Measurements from ENCODE around the gene EVC2.

The EVC2 gene

GRCh38 chr4:5676763-5677162 is 31.6 kb downstream of the EVC2 start:
- no peaks in the 10 kb centered on the region for H3K4me1 ChIP-seq (ENCODE audit: control insufficient read depth, insufficient read depth, low read length)
- peaks cover 29 to 48% of the 10 kb centered on the region in 2 donors for H3K36me3 ChIP-seq (ENCODE audit: control insufficient read depth in 2 of 2, insufficient read depth in 2 of 2, low read length in 2 of 2)
- H3K4me3 ChIP-seq (ENCODE audit: low read length in 2 of 2): no peak overlapping the region
- no peak overlapping the region for H3K27ac ChIP-seq (ENCODE audit: low read length)
- no peak overlapping the region for H3K9ac ChIP-seq (ENCODE audit: low read length in 2 of 2)
- no peaks in the 10 kb centered on the region for H3K27me3 ChIP-seq (ENCODE audit: control insufficient read depth in 1 of 2, insufficient read depth in 2 of 2, low read length in 2 of 2)
- no peaks in the 10 kb centered on the region for H3K9me3 ChIP-seq (ENCODE audit: control insufficient read depth in 2 of 2, low read length in 2 of 2)

- no peaks in the 10 kb centered on the region for H3K27me3 ChIP-seq (ENCODE audit: control insufficient read depth in 1 of 2, insufficient read depth in 2 of 2, low read length in 2 of 2)
- no peak overlapping the region for H3K27ac ChIP-seq (ENCODE audit: low read length)
- peaks cover 10 to 25% of the 10 kb centered on the region in 2 donors for H3K36me3 ChIP-seq (ENCODE audit: control insufficient read depth in 2 of 2, insufficient read depth in 2 of 2, low read length in 2 of 2)
- H3K4me3 ChIP-seq (ENCODE audit: low read length in 2 of 2): no peak overlapping the region
- no peak overlapping the region for H3K9ac ChIP-seq (ENCODE audit: low read length in 2 of 2)
- H3K9me3 ChIP-seq (ENCODE audit: control insufficient read depth in 2 of 2, low read length in 2 of 2): peaks cover 0 to 2% of the 10 kb centered on the region in 2 donors
- no peaks in the 10 kb centered on the region for H3K4me1 ChIP-seq (ENCODE audit: control insufficient read depth, insufficient read depth, low read length)
Measured at GRCh38 chr4:5666741-5667140, 41.6 kb downstream of the EVC2 start.

GRCh38 chr4:5664778-5665177 is 43.6 kb downstream of the EVC2 start:
- Histone ChIP-seq H3K27me3 (ENCODE audit: control insufficient read depth in 1 of 2, insufficient read depth in 2 of 2, low read length in 2 of 2) (no peaks in the 10 kb centered on the region), H3K9ac (ENCODE audit: low read length in 2 of 2) (no peak overlapping the region), H3K4me1 (ENCODE audit: control insufficient read depth, insufficient read depth, low read length) (no peaks in the 10 kb centered on the region), H3K4me3 (ENCODE audit: low read length in 2 of 2) (no peak overlapping the region), H3K27ac (ENCODE audit: low read length) (no peak overlapping the region), H3K36me3 (ENCODE audit: control insufficient read depth in 2 of 2, insufficient read depth in 2 of 2, low read length in 2 of 2) (peaks cover 17 to 33% of the 10 kb centered on the region in 2 donors), H3K9me3 (ENCODE audit: control insufficient read depth in 2 of 2, low read length in 2 of 2) (peaks cover 0 to 5% of the 10 kb centered on the region in 2 donors)

- Histone ChIP-seq H3K9ac (ENCODE audit: low read length in 2 of 2) (no peak overlapping the region), H3K27me3 (ENCODE audit: control insufficient read depth in 1 of 2, insufficient read depth in 2 of 2, low read length in 2 of 2) (no peaks in the 10 kb centered on the region), H3K4me3 (ENCODE audit: low read length in 2 of 2) (no peak overlapping the region), H3K36me3 (ENCODE audit: control insufficient read depth in 2 of 2, insufficient read depth in 2 of 2, low read length in 2 of 2) (peaks cover 17 to 33% of the 10 kb centered on the region in 2 donors), H3K4me1 (ENCODE audit: control insufficient read depth, insufficient read depth, low read length) (no peaks in the 10 kb centered on the region), H3K27ac (ENCODE audit: low read length) (no peak overlapping the region), H3K9me3 (ENCODE audit: control insufficient read depth in 2 of 2, low read length in 2 of 2) (peaks cover 0 to 5% of the 10 kb centered on the region in 2 donors)
Measured at GRCh38 chr4:5662555-5662954, 45.8 kb downstream of the EVC2 start.

- H3K9ac ChIP-seq (ENCODE audit: low read length in 2 of 2): no peak overlapping the region
- H3K27ac ChIP-seq (ENCODE audit: low read length): no peak overlapping the region
- peaks cover 0 to 5% of the 10 kb centered on the region in 2 donors for H3K9me3 ChIP-seq (ENCODE audit: control insufficient read depth in 2 of 2, low read length in 2 of 2)
- no peaks in the 10 kb centered on the region for H3K4me1 ChIP-seq (ENCODE audit: control insufficient read depth, insufficient read depth, low read length)
- H3K36me3 ChIP-seq (ENCODE audit: control insufficient read depth in 2 of 2, insufficient read depth in 2 of 2, low read length in 2 of 2): peaks cover 19 to 45% of the 10 kb centered on the region in 2 donors
- no peaks in the 10 kb centered on the region for H3K27me3 ChIP-seq (ENCODE audit: control insufficient read depth in 1 of 2, insufficient read depth in 2 of 2, low read length in 2 of 2)
- no peak overlapping the region for H3K4me3 ChIP-seq (ENCODE audit: low read length in 2 of 2)
Measured at GRCh38 chr4:5661237-5661636, 47.1 kb downstream of the EVC2 start.

- Histone ChIP-seq H3K4me1 (ENCODE audit: control insufficient read depth, insufficient read depth, low read length) (no peaks in the 10 kb centered on the region), H3K9me3 (ENCODE audit: control insufficient read depth in 2 of 2, low read length in 2 of 2) (peaks cover 0 to 5% of the 10 kb centered on the region in 2 donors), H3K36me3 (ENCODE audit: control insufficient read depth in 2 of 2, insufficient read depth in 2 of 2, low read length in 2 of 2) (peaks cover 19 to 41% of the 10 kb centered on the region in 2 donors), H3K27me3 (ENCODE audit: control insufficient read depth in 1 of 2, insufficient read depth in 2 of 2, low read length in 2 of 2) (no peaks in the 10 kb centered on the region), H3K27ac (ENCODE audit: low read length) (no peak overlapping the region), H3K9ac (ENCODE audit: low read length in 2 of 2) (no peak overlapping the region), H3K4me3 (ENCODE audit: low read length in 2 of 2) (no peak overlapping the region)
Measured at GRCh38 chr4:5660185-5660584, 48.2 kb downstream of the EVC2 start.

- Histone ChIP-seq H3K4me1 (ENCODE audit: control insufficient read depth, insufficient read depth, low read length) (no peaks in the 10 kb centered on the region), H3K4me3 (ENCODE audit: low read length in 2 of 2) (no peak overlapping the region), H3K36me3 (ENCODE audit: control insufficient read depth in 2 of 2, insufficient read depth in 2 of 2, low read length in 2 of 2) (peaks cover 21 to 37% of the 10 kb centered on the region in 2 donors)
Measured at GRCh38 chr4:5658974-5659373, 49.4 kb downstream of the EVC2 start.

GRCh38 chr4:5656415-5656814 is 51.9 kb downstream of the EVC2 start:
- H3K27ac ChIP-seq (ENCODE audit: low read length): no peak overlapping the region
- H3K4me1 ChIP-seq (ENCODE audit: control insufficient read depth, insufficient read depth, low read length): no peaks in the 10 kb centered on the region
- H3K9ac ChIP-seq (ENCODE audit: low read length in 2 of 2): no peak overlapping the region
- H3K4me3 ChIP-seq (ENCODE audit: low read length in 2 of 2): no peak overlapping the region
- peaks cover 18 to 39% of the 10 kb centered on the region in 2 donors for H3K36me3 ChIP-seq (ENCODE audit: control insufficient read depth in 2 of 2, insufficient read depth in 2 of 2, low read length in 2 of 2)
- H3K27me3 ChIP-seq (ENCODE audit: control insufficient read depth in 1 of 2, insufficient read depth in 2 of 2, low read length in 2 of 2): no peaks in the 10 kb centered on the region
- H3K9me3 ChIP-seq (ENCODE audit: control insufficient read depth in 2 of 2, low read length in 2 of 2): no peaks in the 10 kb centered on the region

More at GRCh38 chr4:5658974-5659373, 49.4 kb downstream of the EVC2 start:
- H3K9ac ChIP-seq (ENCODE audit: low read length in 2 of 2): no peak overlapping the region
- H3K9me3 ChIP-seq (ENCODE audit: control insufficient read depth in 2 of 2, low read length in 2 of 2): peaks cover 0 to 5% of the 10 kb centered on the region in 2 donors
- no peaks in the 10 kb centered on the region for H3K27me3 ChIP-seq (ENCODE audit: control insufficient read depth in 1 of 2, insufficient read depth in 2 of 2, low read length in 2 of 2)
- no peak overlapping the region for H3K27ac ChIP-seq (ENCODE audit: low read length)

- Histone ChIP-seq H3K27me3 (ENCODE audit: control insufficient read depth in 1 of 2, insufficient read depth in 2 of 2, low read length in 2 of 2) (no peaks in the 10 kb centered on the region), H3K9me3 (ENCODE audit: control insufficient read depth in 2 of 2, low read length in 2 of 2) (no peaks in the 10 kb centered on the region), H3K36me3 (ENCODE audit: control insufficient read depth in 2 of 2, insufficient read depth in 2 of 2, low read length in 2 of 2) (peaks cover 18 to 38% of the 10 kb centered on the region in 2 donors), H3K4me3 (ENCODE audit: low read length in 2 of 2) (no peak overlapping the region), H3K4me1 (ENCODE audit: control insufficient read depth, insufficient read depth, low read length) (no peaks in the 10 kb centered on the region), H3K27ac (ENCODE audit: low read length) (no peak overlapping the region), H3K9ac (ENCODE audit: low read length in 2 of 2) (no peak overlapping the region)
Measured at GRCh38 chr4:5654791-5655190, 53.6 kb downstream of the EVC2 start.

- Histone ChIP-seq H3K4me1 (ENCODE audit: control insufficient read depth, insufficient read depth, low read length) (no peaks in the 10 kb centered on the region), H3K27ac (ENCODE audit: low read length) (no peak overlapping the region), H3K36me3 (ENCODE audit: control insufficient read depth in 2 of 2, insufficient read depth in 2 of 2, low read length in 2 of 2) (peaks cover 15 to 28% of the 10 kb centered on the region in 2 donors), H3K9ac (ENCODE audit: low read length in 2 of 2) (no peak overlapping the region), H3K9me3 (ENCODE audit: control insufficient read depth in 2 of 2, low read length in 2 of 2) (no peaks in the 10 kb centered on the region), H3K27me3 (ENCODE audit: control insufficient read depth in 1 of 2, insufficient read depth in 2 of 2, low read length in 2 of 2) (no peaks in the 10 kb centered on the region), H3K4me3 (ENCODE audit: low read length in 2 of 2) (no peak overlapping the region)
Measured at GRCh38 chr4:5651089-5651488, 57.3 kb downstream of the EVC2 start.

- Histone ChIP-seq H3K27ac (ENCODE audit: low read length) (no peak overlapping the region), H3K4me1 (ENCODE audit: control insufficient read depth, insufficient read depth, low read length) (no peaks in the 10 kb centered on the region), H3K9me3 (ENCODE audit: control insufficient read depth in 2 of 2, low read length in 2 of 2) (no peaks in the 10 kb centered on the region), H3K4me3 (ENCODE audit: low read length in 2 of 2) (no peak overlapping the region), H3K27me3 (ENCODE audit: control insufficient read depth in 1 of 2, insufficient read depth in 2 of 2, low read length in 2 of 2) (no peaks in the 10 kb centered on the region), H3K36me3 (ENCODE audit: control insufficient read depth in 2 of 2, insufficient read depth in 2 of 2, low read length in 2 of 2) (peaks cover 15 to 28% of the 10 kb centered on the region in 2 donors), H3K9ac (ENCODE audit: low read length in 2 of 2) (no peak overlapping the region)
Measured at GRCh38 chr4:5650040-5650439, 58.3 kb downstream of the EVC2 start.

All from stomach smooth muscle (tissue), 2 donors.